Measurements from ENCODE around the gene PATE3.

DNA sequence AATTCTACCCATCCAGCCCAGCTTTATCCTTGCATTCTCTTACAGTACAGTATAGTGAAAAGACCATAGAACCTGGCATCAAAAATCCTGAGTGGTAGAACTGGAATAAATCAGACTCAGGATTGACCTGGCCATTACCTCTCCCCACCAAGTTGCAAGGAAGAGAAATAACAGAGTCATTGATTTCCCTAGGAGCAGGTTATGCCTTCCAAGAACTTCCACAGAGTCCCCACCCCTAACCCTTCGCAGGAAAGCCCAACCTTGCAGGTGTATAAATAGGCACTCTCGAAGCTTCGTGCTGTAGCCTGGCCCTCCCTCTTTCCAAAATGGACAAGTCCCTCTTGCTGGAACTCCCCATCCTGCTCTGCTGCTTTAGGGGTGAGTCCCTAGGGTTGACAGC lies 41.9 kb upstream of the PATE3 start, which contains the start of gene PATE1:
- TF ChIP-seq, protein P1, sequence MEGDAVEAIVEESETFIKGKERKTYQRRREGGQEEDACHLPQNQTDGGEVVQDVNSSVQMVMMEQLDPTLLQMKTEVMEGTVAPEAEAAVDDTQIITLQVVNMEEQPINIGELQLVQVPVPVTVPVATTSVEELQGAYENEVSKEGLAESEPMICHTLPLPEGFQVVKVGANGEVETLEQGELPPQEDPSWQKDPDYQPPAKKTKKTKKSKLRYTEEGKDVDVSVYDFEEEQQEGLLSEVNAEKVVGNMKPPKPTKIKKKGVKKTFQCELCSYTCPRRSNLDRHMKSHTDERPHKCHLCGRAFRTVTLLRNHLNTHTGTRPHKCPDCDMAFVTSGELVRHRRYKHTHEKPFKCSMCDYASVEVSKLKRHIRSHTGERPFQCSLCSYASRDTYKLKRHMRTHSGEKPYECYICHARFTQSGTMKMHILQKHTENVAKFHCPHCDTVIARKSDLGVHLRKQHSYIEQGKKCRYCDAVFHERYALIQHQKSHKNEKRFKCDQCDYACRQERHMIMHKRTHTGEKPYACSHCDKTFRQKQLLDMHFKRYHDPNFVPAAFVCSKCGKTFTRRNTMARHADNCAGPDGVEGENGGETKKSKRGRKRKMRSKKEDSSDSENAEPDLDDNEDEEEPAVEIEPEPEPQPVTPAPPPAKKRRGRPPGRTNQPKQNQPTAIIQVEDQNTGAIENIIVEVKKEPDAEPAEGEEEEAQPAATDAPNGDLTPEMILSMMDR (IDR thresholded peaks at IDR 0.05): no peak
- no peak for TF ChIP-seq EP300 (IDR thresholded peaks at IDR 0.05)

Measured in stomach (tissue), 4 donors.